ENCODE data around the gene NR1D1. TPM values are rescaled to one million over a fixed set of nuclear protein-coding genes. Genes with fewer than 3 reads are reported as not detected.

Gene NR1D1
- total RNA-seq, 4 donors from 2014 or later, result 62.1 to 184 (median 96.0) TPM

DNA sequence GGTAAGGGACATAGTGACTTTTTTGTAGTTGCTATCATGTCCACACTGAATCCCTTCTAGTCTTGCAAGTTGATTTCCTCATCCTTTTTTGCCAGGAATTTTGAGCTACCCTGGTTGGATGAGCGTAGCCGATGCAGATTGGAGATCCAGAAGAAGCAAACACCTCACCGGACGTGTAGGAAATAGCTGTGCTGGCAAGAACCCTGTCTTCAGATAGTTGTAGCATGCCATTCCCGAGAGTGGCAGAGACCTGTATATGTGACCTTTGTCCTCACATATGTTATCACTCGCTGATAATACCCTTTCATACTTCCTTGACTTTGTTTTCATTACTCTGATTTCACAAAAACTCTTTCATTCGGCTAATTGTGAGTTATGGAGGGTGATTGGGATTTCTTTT is 33.8 kb upstream of the NR1D1 start:
- no peak overlapping the region for H3K4me3 ChIP-seq
- H3K4me1 ChIP-seq, result peaks cover 10% of the 10 kb centered on the region
- H3K9me3 ChIP-seq, result no peaks in the 10 kb centered on the region
- TF ChIP-seq EP300 (IDR thresholded peaks at IDR 0.05), result no peak
- TF ChIP-seq POLR2A (IDR thresholded peaks at IDR 0.05), result no peak
- no peak for TF ChIP-seq POLR2AphosphoS5 (IDR thresholded peaks at IDR 0.05)
- TF ChIP-seq, protein P1, sequence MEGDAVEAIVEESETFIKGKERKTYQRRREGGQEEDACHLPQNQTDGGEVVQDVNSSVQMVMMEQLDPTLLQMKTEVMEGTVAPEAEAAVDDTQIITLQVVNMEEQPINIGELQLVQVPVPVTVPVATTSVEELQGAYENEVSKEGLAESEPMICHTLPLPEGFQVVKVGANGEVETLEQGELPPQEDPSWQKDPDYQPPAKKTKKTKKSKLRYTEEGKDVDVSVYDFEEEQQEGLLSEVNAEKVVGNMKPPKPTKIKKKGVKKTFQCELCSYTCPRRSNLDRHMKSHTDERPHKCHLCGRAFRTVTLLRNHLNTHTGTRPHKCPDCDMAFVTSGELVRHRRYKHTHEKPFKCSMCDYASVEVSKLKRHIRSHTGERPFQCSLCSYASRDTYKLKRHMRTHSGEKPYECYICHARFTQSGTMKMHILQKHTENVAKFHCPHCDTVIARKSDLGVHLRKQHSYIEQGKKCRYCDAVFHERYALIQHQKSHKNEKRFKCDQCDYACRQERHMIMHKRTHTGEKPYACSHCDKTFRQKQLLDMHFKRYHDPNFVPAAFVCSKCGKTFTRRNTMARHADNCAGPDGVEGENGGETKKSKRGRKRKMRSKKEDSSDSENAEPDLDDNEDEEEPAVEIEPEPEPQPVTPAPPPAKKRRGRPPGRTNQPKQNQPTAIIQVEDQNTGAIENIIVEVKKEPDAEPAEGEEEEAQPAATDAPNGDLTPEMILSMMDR (IDR thresholded peaks at IDR 0.05), result no peak
- H3K27ac ChIP-seq, result no peak overlapping the region
- no peak for DNase-seq (ENCODE audit: low spot score in 2 of 2)
- WGBS, result 88% methylated on average over 7 of the region's 7 CpGs
- no peaks in the 10 kb centered on the region for H3K27me3 ChIP-seq
- peaks cover 70% of the 10 kb centered on the region for H3K36me3 ChIP-seq

DNA sequence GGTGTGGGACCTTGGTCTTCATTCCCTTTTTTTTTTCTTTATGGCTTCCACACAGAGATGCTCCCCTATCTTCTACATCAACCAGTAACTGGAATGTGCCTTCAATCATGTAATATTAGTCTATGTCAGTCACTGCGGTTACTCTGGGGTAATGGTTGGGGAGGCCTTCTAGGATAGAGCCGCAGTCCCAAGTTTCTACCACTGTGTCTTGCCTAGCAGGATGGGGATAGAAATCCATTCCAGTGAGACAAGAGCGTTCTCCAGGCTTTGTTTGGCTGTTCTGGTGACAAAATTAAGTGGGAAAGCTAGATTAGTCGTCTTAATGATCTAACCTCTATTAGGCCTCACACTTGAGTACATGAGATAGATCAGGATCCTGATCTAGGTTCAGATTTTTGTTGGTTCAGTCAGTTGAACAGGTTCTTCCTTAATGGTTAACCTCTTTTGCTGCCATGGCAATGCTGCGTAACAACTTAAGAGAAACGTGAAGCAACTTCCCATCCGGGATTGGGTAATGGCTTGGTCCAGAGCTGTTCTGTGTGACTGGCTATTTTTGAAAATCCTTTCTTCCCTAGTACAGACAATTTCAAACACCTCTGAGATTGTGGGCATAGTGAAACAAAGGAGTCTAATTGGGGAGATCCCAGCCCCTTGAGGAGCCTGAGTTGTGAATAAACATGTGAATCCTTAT is 30.1 kb upstream of the NR1D1 start:
- Histone ChIP-seq H3K27ac (no peak overlapping the region), H3K9me3 (no peaks in the 10 kb centered on the region), H3K27me3 (no peaks in the 10 kb centered on the region), H3K4me1 (peaks cover 8% of the 10 kb centered on the region), H3K4me3 (no peak overlapping the region), H3K36me3 (peaks cover 89% of the 10 kb centered on the region)
- WGBS, result 77% methylated on average over 7 of the region's 7 CpGs
- TF ChIP-seq POLR2AphosphoS5 (IDR thresholded peaks at IDR 0.05) (no peak), POLR2A (IDR thresholded peaks at IDR 0.05) (no peak), EP300 (IDR thresholded peaks at IDR 0.05) (no peak)
- TF ChIP-seq, protein P1 (IDR thresholded peaks at IDR 0.05), result no peak
- DNase-seq (ENCODE audit: low spot score in 2 of 2), result no peak

DNA sequence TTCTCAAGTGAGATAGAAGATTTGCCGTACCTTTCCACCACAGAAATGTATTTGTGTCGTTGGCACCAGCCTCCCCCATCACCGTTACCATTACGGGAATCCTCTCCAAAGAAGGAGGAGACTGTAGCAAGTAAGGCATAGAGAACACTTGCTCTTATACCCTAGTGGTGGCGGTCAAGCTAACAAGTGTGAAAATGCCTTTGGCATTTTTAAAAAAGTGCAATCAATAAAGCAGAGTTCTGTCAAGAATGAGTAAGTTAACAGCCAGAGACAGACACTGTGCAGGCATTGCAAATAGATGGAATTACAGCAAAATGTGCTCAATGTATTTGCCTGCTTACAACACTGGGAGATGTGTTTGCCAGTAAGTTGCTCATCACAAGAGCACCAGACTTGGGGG is 29.1 kb upstream of the NR1D1 start:
- TF ChIP-seq, protein P1 (IDR thresholded peaks at IDR 0.05), result no peak
- no peak for TF ChIP-seq POLR2A (IDR thresholded peaks at IDR 0.05)
- no peak for TF ChIP-seq POLR2AphosphoS5 (IDR thresholded peaks at IDR 0.05)
- no peak for TF ChIP-seq EP300 (IDR thresholded peaks at IDR 0.05)
- Histone ChIP-seq H3K27me3 (no peaks in the 10 kb centered on the region), H3K4me1 (peaks cover 18% of the 10 kb centered on the region), H3K9me3 (no peaks in the 10 kb centered on the region), H3K27ac (no peak overlapping the region), H3K4me3 (no peak overlapping the region), H3K36me3 (peaks cover 82% of the 10 kb centered on the region)
- WGBS, result 72% methylated on average over 5 of the region's 5 CpGs
- DNase-seq (ENCODE audit: low spot score in 2 of 2), result no peak

DNA sequence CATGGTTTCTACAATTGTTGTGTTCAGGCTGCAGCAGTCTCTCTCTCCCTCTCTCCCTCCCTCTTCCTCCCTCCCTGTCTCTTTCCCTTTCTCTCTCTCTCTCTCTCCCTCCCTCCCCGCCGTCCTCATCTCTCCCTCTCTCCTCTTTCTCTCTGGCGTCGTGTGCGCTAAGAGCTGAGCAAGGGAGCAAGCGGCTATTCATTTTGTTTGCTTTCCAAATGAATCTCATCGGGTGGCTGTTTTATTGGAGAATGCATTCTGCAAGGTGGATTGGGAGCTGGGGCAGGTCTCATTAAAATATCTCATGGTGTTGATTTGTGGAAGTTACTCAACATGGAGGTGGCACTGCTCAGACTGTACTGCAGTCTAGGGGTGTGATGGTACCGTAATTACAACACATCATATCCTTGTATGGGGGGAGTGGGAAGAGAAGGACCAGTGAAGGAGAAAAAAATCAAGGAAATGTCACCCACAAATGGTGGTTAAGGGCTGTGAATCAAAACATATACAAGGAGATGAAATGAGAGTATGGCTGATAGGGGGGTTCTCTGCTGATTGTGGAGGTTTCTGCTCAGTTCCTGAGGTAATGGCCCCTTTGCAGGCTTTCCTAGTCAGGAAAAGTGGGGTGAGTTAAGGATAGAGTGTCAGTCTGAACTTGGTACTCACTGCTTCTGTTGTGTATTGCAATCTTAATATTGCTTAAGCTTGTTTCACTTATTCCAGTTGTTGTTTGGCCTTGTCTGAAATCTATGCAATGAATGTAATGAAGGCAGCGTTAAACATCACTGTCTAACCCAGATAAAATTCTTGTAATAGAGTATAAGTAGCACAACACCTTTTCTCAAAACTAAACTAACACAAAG is 24.1 kb upstream of the NR1D1 start:
- DNase-seq (ENCODE audit: low spot score in 2 of 2), result no peak
- peak overlapping the region; percentile 99 for H3K27ac ChIP-seq
- no peak for TF ChIP-seq EP300 (IDR thresholded peaks at IDR 0.05)
- TF ChIP-seq POLR2AphosphoS5 (IDR thresholded peaks at IDR 0.05), result no peak
- H3K4me3 ChIP-seq, result peak overlapping the region; percentile 99
- no peaks in the 10 kb centered on the region for H3K9me3 ChIP-seq
- H3K4me1 ChIP-seq, result peaks cover 38% of the 10 kb centered on the region
- H3K27me3 ChIP-seq, result no peaks in the 10 kb centered on the region
- 2% methylated on average over 9 of the region's 9 CpGs for WGBS
- peaks cover 41% of the 10 kb centered on the region for H3K36me3 ChIP-seq

DNA sequence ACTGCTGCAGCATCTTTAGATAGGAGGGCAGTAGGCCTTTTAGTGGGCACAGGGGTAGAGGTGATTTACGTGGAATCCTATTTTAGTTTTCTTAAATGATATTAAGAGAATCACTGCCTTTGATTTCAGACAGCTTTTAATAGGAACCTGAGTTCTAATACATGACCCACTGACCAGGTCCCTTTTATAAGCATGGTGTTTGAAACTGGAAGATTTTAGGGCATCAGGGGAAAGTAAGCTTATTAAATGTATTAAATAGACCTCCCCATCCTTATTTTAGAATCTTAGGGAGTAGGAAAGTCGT is 23.4 kb upstream of the NR1D1 start:
- H3K4me3 ChIP-seq, result peak overlapping the region; percentile 99
- H3K27ac ChIP-seq, result peak overlapping the region; percentile 99
- no peak for TF ChIP-seq POLR2A (IDR thresholded peaks at IDR 0.05)
- TF ChIP-seq, protein P1 (IDR thresholded peaks at IDR 0.05), result no peak
- TF ChIP-seq EP300 (IDR thresholded peaks at IDR 0.05), result no peak
- no peak for TF ChIP-seq POLR2AphosphoS5 (IDR thresholded peaks at IDR 0.05)
- H3K9me3 ChIP-seq, result no peaks in the 10 kb centered on the region
- peaks cover 38% of the 10 kb centered on the region for H3K4me1 ChIP-seq
- peaks cover 34% of the 10 kb centered on the region for H3K36me3 ChIP-seq
- 0% methylated on average over 2 of the region's 2 CpGs for WGBS
- no peak for DNase-seq (ENCODE audit: low spot score in 2 of 2)
- H3K27me3 ChIP-seq, result no peaks in the 10 kb centered on the region

Data from suprapubic skin (tissue), 4 donors.